GM23338 (cell line): ENCODE results near the gene UBN1. TPM values are rescaled to one million over a fixed set of nuclear protein-coding genes. Genes with fewer than 3 reads are reported as not detected.

Source experiments
- ATAC-seq: fragments of 200-7000 bp; cut with Tn5 transposase; 3 replicates; pipeline ENCODE4 v1.9.1; 2020
- DNase-seq: peaks from one replicate; pipeline ENCODE4 v3.0.0-alpha.2; 2015; ENCODE audit warnings: low spot score
- H2AFZ ChIP-seq: fragments of 200-600 bp; sonication (generic); 2 replicates; pipeline ENCODE4 v1.8.0; 2016; ENCODE audit warnings: antibody characterized with exemption, mild to moderate bottlenecking, moderate library complexity
- H3F3A ChIP-seq: fragments of 200-600 bp; sonication (generic); replicated peaks from 2 replicates; pipeline ENCODE4 v1.8.0; 2017; ENCODE audit warnings: antibody characterized with exemption, mixed run types, low read depth
- H3K27ac ChIP-seq: fragments of 200-600 bp; sonication (generic); 2 replicates; pipeline ENCODE4 v1.6.1; 2016; ENCODE audit warnings: low read depth
- H3K27me3 ChIP-seq: fragments of 200-600 bp; sonication (generic); 2 replicates; pipeline ENCODE4 v1.8.0; 2016; ENCODE audit warnings: mild to moderate bottlenecking, mixed run types, moderate library complexity; ENCODE audit not compliant: insufficient read depth
- H3K36me3 ChIP-seq: fragments of 200-600 bp; sonication (generic); 2 replicates; pipeline ENCODE4 v1.8.0; 2016; ENCODE audit warnings: mild to moderate bottlenecking; ENCODE audit not compliant: insufficient read depth
- H3K4me1 ChIP-seq: fragments of 200-600 bp; sonication (generic); 2 replicates; pipeline ENCODE4 v1.8.0; 2016; ENCODE audit warnings: mild to moderate bottlenecking, moderate library complexity; ENCODE audit not compliant: insufficient read depth
- H3K4me2 ChIP-seq: fragments of 200-600 bp; sonication (generic); 2 replicates; pipeline ENCODE4 v1.7.1; 2017; ENCODE audit warnings: mixed run types
- H3K4me3 ChIP-seq: fragments of 200-600 bp; sonication (generic); 2 replicates; pipeline ENCODE4 v1.6.1; 2016; ENCODE audit warnings: mixed run types
- H3K79me2 ChIP-seq: fragments of 200-600 bp; sonication (generic); replicated peaks from 2 replicates; pipeline ENCODE4 v1.8.0; 2017; ENCODE audit warnings: mild to moderate bottlenecking; ENCODE audit not compliant: insufficient read depth
- H3K9me2 ChIP-seq: fragments of 200-600 bp; sonication (generic); 2 replicates; pipeline ENCODE4 v1.8.0; 2017; ENCODE audit not compliant: insufficient read depth
- H4K20me1 ChIP-seq: fragments of 200-600 bp; sonication (generic); replicated peaks from 2 replicates; pipeline ENCODE4 v1.8.0; 2017; ENCODE audit warnings: mild to moderate bottlenecking; ENCODE audit not compliant: insufficient read depth
- H3K27ac Mint-ChIP-seq: 2 replicates; pipeline ENCODE4 v1.8.0; 2020; ENCODE audit warnings: inconsistent platforms, mild to moderate bottlenecking, moderate library complexity, mixed read lengths
- H3K27me3 Mint-ChIP-seq: 3 replicates; pipeline ENCODE4 v1.8.0; 2022; ENCODE audit warnings: low read depth, mild to moderate bottlenecking, moderate library complexity, mixed read lengths, inconsistent platforms; ENCODE audit not compliant: insufficient read depth, poor library complexity
- H3K36me3 Mint-ChIP-seq: 3 replicates; pipeline ENCODE4 v1.8.0; 2021; ENCODE audit warnings: low read depth, mild to moderate bottlenecking, inconsistent platforms, moderate library complexity, mixed read lengths
- H3K4me1 Mint-ChIP-seq: 3 replicates; pipeline ENCODE4 v1.8.0; 2020; ENCODE audit warnings: mild to moderate bottlenecking, inconsistent platforms, mixed read lengths
- H3K4me3 Mint-ChIP-seq: 3 replicates; pipeline ENCODE4 v1.8.0; 2021; ENCODE audit warnings: moderate library complexity, mild to moderate bottlenecking, inconsistent platforms, mixed read lengths
- H3K9me3 Mint-ChIP-seq: 3 replicates; pipeline ENCODE4 v1.8.0; 2020; ENCODE audit warnings: moderate library complexity, mild to moderate bottlenecking, inconsistent platforms, mixed read lengths
- CREB1 ChIP-seq: fragments of 250-450 bp; sonication (Bioruptor Pico); IDR thresholded peaks from 2 replicates; pipeline ENCODE4 v1.5.0; 2020; ENCODE audit warnings: low read depth, mild to moderate bottlenecking, moderate library complexity
- CTCF ChIP-seq, 2 experiments: fragments of 200-600 bp in 1 of 2; sonication (generic) in 1 of 2; conservative IDR thresholded peaks; 2 replicates each; pipeline versions ENCODE4 v1.5.1 to v1.6.1; 2016 to 2017; ENCODE audit warnings: antibody characterized with exemption in 2 of 2, low read depth in 2 of 2, mild to moderate bottlenecking in 2 of 2, moderate library complexity in 1 of 2
- ETS1 ChIP-seq: IDR thresholded peaks from 2 replicates; pipeline ENCODE4 v1.6.1; 2016; ENCODE audit warnings: antibody characterized with exemption
- EZH2 ChIP-seq: fragments of 200-600 bp; sonication (generic); IDR thresholded peaks from one replicate; pipeline ENCODE4 v1.8.0; 2017; ENCODE audit warnings: antibody characterized with exemption, mild to moderate bottlenecking, low read depth; ENCODE audit not compliant: unreplicated experiment
- EZH2phosphoT487 ChIP-seq: fragments of 200-600 bp; sonication (generic); IDR thresholded peaks from one replicate; pipeline ENCODE4 v1.8.1; 2018; ENCODE audit warnings: antibody characterized with exemption; ENCODE audit not compliant: unreplicated experiment
- JUNB ChIP-seq: IDR thresholded peaks from one replicate; pipeline ENCODE4 v1.6.1; 2016; ENCODE audit warnings: antibody characterized with exemption; ENCODE audit not compliant: unreplicated experiment
- NANOG ChIP-seq: IDR thresholded peaks from 2 replicates; pipeline ENCODE4 v1.6.1; 2016; ENCODE audit warnings: antibody characterized with exemption, borderline replicate concordance
- POLR2AphosphoS5 ChIP-seq: IDR thresholded peaks from 2 replicates; pipeline ENCODE4 v1.6.1; 2016; ENCODE audit warnings: antibody characterized with exemption, low read depth
- REST ChIP-seq: IDR thresholded peaks from one replicate; pipeline ENCODE4 v1.6.1; 2018; ENCODE audit warnings: antibody characterized with exemption; ENCODE audit not compliant: unreplicated experiment
- STAT1 ChIP-seq: IDR thresholded peaks from one replicate; pipeline ENCODE4 v1.6.1; 2016; ENCODE audit warnings: antibody characterized with exemption; ENCODE audit not compliant: unreplicated experiment
- ZNF114 ChIP-seq: fragments of 250-450 bp; sonication (Bioruptor Pico); IDR thresholded peaks from 2 replicates; pipeline ENCODE4 v1.5.0; 2020; ENCODE audit warnings: mild to moderate bottlenecking, moderate library complexity
- ZNF331 ChIP-seq: fragments of 250-450 bp; sonication (Bioruptor Pico); IDR thresholded peaks from 2 replicates; pipeline ENCODE4 v1.5.0; 2020; ENCODE audit warnings: low read depth, mild to moderate bottlenecking, moderate library complexity
- ZNF462 ChIP-seq: fragments of 250-450 bp; sonication (Bioruptor Pico); IDR thresholded peaks from 2 replicates; pipeline ENCODE4 v1.5.0; 2020; ENCODE audit warnings: mild to moderate bottlenecking, moderate library complexity
- polyA plus RNA-seq: library from polyadenylated mRNA; unstranded; fragments of >200 nt; fragmentation: Nextera tagmentation; extraction: Ambion mirVana; gene quantifications from 2 replicates; pipeline ENCODE4 v1.2.1, GENCODE V29; 2016
- total RNA-seq: library from RNA; depleted of rRNA; stranded (reverse); fragments of >200 nt; shearing (Covaris generic); gene quantifications from 2 replicates; pipeline ENCODE4 v1.2.3, GENCODE V29; 2014

The UBN1 gene
- total and polyA plus RNA-seq, 2 experiments from 2014 or later = 18.3 to 46.8 TPM

- H3K27ac Mint-ChIP-seq = no peak overlapping the region
- no peak for DNase-seq
- H3K9me3 Mint-ChIP-seq = peaks cover 5% of the 10 kb centered on the region; the same call in 1 of the 3 replicates
Observed at GRCh38 chr16:4900036-4900435, 52.8 kb downstream of the UBN1 start.

More at GRCh38 chr16:4900036-4900435, 52.8 kb downstream of the UBN1 start:
- no peaks in the 10 kb centered on the region for H3F3A ChIP-seq
- H3K27me3 ChIP-seq = no peaks in the 10 kb centered on the region
- no peak overlapping the region for H3K27ac ChIP-seq
- no peak overlapping the region for H3K4me3 ChIP-seq
- H3K27me3 Mint-ChIP-seq = peaks cover 5% of the 10 kb centered on the region
- H3K36me3 Mint-ChIP-seq = peaks cover 35% of the 10 kb centered on the region
- no peaks in the 10 kb centered on the region for H3K9me2 ChIP-seq
- H4K20me1 ChIP-seq = no peaks in the 10 kb centered on the region
- H3K36me3 ChIP-seq = no peaks in the 10 kb centered on the region
- TF ChIP-seq EZH2phosphoT487 (no peak), ZNF462 (CRISPR knock-in tag) (no peak), CTCF (conservative IDR thresholded peaks at IDR 0.05; ENCODE audit: low read depth in 2 of 2) (no peak), EZH2 (no peak), ZNF331 (no peak), JUNB (no peak), STAT1 (no peak), POLR2AphosphoS5 (no peak), ZNF114 (no peak), NANOG (no peak), CREB1 (CRISPR knock-in tag) (no peak), REST (no peak), ETS1 (no peak)
- H3K79me2 ChIP-seq = no peaks in the 10 kb centered on the region
- no peaks in the 10 kb centered on the region for H3K4me1 ChIP-seq
- no peak overlapping the region for H2AFZ ChIP-seq
- no peak for ATAC-seq
- H3K4me1 Mint-ChIP-seq = peaks cover 3% of the 10 kb centered on the region; the same call in 1 of the 3 replicates
- H3K4me2 ChIP-seq = no peak overlapping the region
- H3K4me3 Mint-ChIP-seq = no peak overlapping the region
